GM19395 (cell line): ENCODE measurements around the gene EQTN.

ENCODE experiments used
- ATAC-seq: cut with Tn5 transposase; IDR thresholded peaks from one replicate; pipeline ENCODE4 v1.9.1; 2021; ENCODE audit warnings: mild to moderate bottlenecking, moderate library complexity; ENCODE audit not compliant: unreplicated experiment

Gene EQTN

GRCh38 chr9:27297050-27297449, at the start of gene EQTN:
TSS of gene EQTN (minus strand) at chr9:27297150. CDS start at chr9:27297055, 95 bp downstream.
- no peak for ATAC-seq

- ATAC-seq, result no peak
Measured at GRCh38 chr9:27344776-27345175, 47.8 kb upstream of the EQTN start.

GRCh38 chr9:27341545-27342294, 44.8 kb upstream of the EQTN start:
- ATAC-seq, result no peak

- no peak for ATAC-seq
Measured at GRCh38 chr9:27340961-27341511, 44.1 kb upstream of the EQTN start.

GRCh38 chr9:27340285-27340674, 43.3 kb upstream of the EQTN start:
- no peak for ATAC-seq

GRCh38 chr9:27339661-27340284, 42.8 kb upstream of the EQTN start:
- ATAC-seq, result no peak

- no peak for ATAC-seq
Measured at GRCh38 chr9:27338527-27338903, 41.6 kb upstream of the EQTN start.

- ATAC-seq, result no peak
Measured at GRCh38 chr9:27337833-27338526, 41.0 kb upstream of the EQTN start.

GRCh38 chr9:27337236-27337635, 40.3 kb upstream of the EQTN start:
- ATAC-seq, result no peak

- no peak for ATAC-seq
Measured at GRCh38 chr9:27336829-27337228, 39.9 kb upstream of the EQTN start.

- no peak for ATAC-seq
Measured at GRCh38 chr9:27336126-27336525, 39.2 kb upstream of the EQTN start.

GRCh38 chr9:27335075-27335474, 38.1 kb upstream of the EQTN start:
- ATAC-seq, result no peak

GRCh38 chr9:27333241-27334052, 36.5 kb upstream of the EQTN start:
- peak; percentile 88 for ATAC-seq

GRCh38 chr9:27331393-27331792, 34.4 kb upstream of the EQTN start:
- no peak for ATAC-seq

GRCh38 chr9:27329291-27329690, 32.3 kb upstream of the EQTN start:
- no peak for ATAC-seq

GRCh38 chr9:27328483-27328882, 31.5 kb upstream of the EQTN start:
- no peak for ATAC-seq

GRCh38 chr9:27311184-27311583, 14.2 kb upstream of the EQTN start:
- ATAC-seq, result no peak

GRCh38 chr9:27310582-27310981, 13.6 kb upstream of the EQTN start:
- ATAC-seq, result no peak

GRCh38 chr9:27308691-27309390, 11.9 kb upstream of the EQTN start:
- no peak for ATAC-seq

GRCh38 chr9:27304521-27304920, 7.6 kb upstream of the EQTN start:
- ATAC-seq, result no peak
